Stimulated activated CD8-positive, alpha-beta memory T cell treated with anti-CD3 and anti-CD28 coated beads, Interleukin-4, amount 100 ng/mL, for 24 hours (primary cell): ENCODE data around the gene LOXL3.
A peak's percentile ranks its signal among the peaks of the same experiment; 100 is the strongest.

Source experiments
- DNase-seq: peaks from one replicate; pipeline ENCODE4 v3.0.0-alpha.2; 2020; ENCODE audit warnings: low read depth

The LOXL3 gene

DNA sequence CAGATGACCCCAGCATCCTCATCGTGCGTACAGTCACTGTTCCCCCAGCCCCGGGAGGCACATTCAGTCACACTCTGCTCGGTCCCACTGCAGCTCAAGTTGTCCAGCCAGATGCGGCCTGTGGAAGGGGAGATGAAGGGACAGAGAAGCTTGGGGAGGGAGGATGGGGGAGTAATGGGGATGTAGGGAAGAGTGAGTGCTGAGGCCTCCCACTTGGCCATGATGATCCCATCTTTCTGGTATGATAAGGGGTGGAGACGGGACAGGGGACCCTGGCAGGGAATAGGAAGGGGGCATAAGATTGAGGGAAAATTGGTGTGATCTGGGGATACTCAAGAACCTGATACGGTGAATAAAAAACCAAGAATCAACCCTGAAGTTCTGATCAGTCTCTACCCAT lies 3.5 kb downstream of the LOXL3 start:
- DNase-seq, result no peak

DNA sequence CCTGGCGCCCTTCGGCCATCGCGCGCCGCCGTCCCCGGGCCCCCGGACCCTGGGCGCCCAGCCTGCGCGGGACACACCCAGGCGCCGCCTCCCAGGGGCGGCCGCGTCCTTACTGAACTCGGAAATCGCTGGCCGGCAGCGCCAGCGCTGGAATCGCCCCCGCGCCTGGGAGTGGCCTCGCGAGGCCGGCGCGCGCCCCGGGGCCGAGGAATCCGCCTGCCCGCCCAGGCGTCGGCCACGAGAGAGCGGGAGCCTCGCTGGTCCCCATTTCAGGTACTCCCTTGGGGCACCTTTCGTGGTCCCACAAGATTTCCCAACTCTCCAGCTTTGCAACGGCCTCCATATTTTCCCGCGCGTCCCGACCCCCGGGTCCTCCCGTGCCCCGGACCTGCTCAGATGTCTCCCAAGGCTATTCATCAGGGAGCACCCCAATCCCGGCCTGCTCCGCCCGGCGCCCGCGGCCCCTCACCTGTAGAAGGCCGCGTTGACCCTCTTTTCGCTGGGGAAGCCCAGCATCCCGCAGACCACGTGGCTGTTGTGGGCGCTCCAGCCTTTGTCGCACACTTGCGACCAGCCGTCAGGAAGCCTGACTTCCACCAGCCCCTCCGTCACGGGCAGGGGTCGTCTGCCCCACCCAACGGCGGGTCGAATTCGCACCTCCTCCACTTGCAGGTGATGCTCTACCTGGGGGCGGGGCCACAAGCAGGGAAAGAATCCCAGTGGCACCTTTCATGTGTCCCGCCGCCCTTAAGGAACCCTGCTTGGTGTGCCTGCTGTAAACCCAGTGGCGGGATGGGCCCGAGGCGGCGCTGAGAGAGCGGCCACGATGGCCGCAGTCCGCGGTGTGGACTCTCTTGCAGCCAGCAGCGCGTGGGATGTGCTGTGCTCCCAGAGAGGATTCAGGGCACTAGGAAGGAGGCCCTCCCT lies 4.6 kb downstream of the LOXL3 start:
- DNase-seq, result no peak

GRCh38 chr2:74548285-74548899 lies 5.3 kb downstream of the LOXL3 start:
- no peak for DNase-seq

- no peak for DNase-seq
Measured at GRCh38 chr2:74546004-74546403, 7.7 kb downstream of the LOXL3 start.

DNA sequence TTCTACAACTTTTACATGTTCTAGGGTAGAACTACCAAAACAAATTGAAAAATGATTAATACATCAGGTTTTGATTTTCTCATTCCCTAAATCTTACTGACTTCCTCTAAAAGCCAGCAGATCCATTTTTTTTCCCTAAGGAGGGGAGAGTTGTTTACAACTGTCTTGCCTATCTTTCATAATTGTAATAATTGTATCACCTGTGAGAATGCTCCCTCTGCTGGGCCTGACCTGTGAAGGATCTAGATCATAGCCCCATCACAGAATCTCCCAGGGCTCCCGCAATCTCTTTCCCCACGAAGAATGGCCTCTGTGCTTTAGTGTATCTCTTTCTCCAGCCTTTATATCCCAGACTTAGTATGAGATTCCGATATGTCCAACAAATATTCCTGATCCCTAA lies 9.1 kb downstream of the LOXL3 start:
- no peak for DNase-seq

GRCh38 chr2:74542978-74543377 lies 10.8 kb downstream of the LOXL3 start:
- no peak for DNase-seq

- DNase-seq, result no peak
Measured at GRCh38 chr2:74540291-74540690, 13.5 kb downstream of the LOXL3 start.

DNA sequence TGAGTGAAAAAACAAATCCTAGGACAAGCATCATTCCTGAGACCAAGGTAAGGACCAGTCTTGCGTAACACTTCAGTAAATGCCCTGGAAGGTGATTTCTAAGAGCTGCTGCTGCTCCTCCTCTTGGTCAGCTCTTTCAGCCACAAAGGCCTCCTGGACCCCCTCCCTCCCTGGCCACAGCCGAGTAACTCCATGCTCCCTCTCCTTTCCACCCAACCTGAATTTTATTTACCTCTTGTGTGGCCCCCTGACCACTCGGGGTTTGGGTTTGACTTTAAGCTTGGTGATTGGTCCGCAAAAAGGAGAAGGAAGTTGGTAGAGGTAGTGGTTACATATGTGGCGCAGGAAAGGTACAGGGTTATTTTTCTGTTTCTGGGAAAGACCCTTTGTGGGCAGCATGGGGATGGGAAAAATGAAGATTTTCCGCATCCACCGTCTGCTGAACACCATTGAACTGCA lies 14.8 kb downstream of the LOXL3 start:
- DNase-seq, result no peak

GRCh38 chr2:74537140-74537539 lies 16.6 kb downstream of the LOXL3 start:
- DNase-seq, result no peak

- no peak for DNase-seq
Measured at GRCh38 chr2:74536166-74536950, 17.4 kb downstream of the LOXL3 start.

DNA sequence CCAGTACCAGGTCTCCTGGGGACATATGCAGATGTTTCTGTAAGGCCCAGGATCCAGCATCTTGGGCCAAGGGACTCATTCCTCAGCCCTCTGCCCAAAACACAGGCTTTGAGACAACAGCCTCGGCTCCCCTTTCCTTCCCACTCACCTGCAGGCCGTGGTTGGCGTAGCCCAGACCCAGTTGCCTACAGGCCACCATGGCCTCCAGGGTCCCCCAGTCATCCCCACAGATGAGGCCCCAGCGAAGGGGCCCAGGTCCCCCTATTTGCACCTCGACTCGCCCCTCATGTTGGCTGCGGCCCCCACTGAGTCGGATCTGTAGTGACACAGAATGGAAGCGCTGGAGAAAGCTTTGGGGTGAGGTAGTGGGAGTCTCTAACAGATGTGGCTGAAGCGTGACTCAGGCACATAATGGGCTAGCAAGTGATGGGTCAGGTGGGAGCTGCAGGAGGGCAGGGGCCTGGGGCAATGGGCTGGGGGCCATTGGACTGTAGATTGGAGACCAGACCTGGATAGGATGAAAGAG lies 18.2 kb downstream of the LOXL3 start:
- no peak for DNase-seq

GRCh38 chr2:74534411-74534810 lies 19.3 kb downstream of the LOXL3 start:
- no peak for DNase-seq

DNA sequence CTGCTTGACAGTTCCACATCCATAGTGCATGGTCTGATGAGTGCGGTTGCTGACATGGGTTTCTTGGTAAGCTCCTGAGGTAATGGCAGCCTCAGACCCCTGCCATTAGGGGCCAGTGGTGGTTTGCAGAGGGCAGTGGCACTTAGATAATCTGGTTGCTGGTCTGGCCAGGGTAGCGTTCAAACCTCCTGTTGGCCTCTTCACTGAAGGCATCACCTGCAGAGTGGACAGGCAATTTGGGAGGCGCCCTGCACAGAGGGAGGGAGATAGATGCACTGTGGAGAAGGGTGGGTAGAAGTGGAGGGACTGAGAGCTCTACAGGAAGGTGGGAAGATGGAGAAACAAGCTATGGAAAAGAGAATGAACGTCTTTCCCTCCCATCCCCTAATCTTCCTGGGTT lies 20.3 kb downstream of the LOXL3 start:
- no peak for DNase-seq

- DNase-seq, result no peak
Measured at GRCh38 chr2:74532222-74532621, 21.5 kb downstream of the LOXL3 start.

GRCh38 chr2:74531666-74532065 lies 22.1 kb downstream of the LOXL3 start:
- no peak for DNase-seq

GRCh38 chr2:74530239-74531187 lies 23.2 kb downstream of the LOXL3 start:
- DNase-seq, result peak; percentile 21

DNA sequence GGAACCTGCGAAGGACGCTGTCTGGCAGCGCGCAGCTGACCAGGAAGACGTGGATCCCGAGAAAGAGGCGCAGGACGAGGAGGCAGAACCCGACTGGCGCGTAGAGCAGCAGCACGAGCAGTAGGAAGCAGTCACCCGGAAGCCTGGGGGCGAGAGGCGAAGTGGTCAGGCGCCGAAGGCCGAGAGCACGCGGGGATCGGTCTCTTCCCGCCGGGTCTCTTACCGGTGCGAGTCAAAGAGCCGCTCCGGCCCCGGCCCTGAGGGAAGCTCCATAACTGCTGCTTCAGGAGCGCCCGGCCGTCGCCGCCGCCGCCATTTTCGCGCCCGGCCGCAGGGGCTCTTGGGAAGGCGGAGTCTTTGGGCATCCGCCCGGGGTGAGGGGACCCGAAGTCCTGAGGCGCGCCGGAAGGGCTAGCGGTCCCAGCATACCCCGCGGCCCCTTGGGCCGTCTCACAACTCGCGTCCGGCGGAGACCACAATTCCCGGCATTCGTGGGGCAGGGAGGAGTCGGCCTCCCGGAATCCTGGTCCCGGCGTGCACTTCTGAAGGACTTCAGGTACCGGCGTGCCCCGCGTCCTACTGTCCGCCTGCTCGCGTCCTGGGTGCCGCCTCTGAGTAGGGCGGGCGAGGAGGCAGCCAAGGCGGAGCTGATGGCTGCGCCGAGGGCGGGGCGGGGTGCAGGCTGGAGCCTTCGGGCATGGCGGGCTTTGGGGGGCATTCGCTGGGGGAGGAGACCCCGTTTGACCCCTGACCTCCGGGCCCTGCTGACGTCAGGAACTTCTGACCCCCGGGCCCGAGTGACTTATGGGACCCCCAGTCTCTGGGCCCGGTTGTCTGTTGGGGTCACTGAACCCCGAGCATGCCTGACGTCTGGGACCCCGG lies 24.1 kb downstream of the LOXL3 start, which contains the start of the genes AUP1 and HTRA2:
Gene AUP1, minus strand, starts transcription at position 350 of the 882 bp plus-strand sequence. Its CDS starts 77 bp downstream, at position 273.
Gene HTRA2, plus strand, starts transcription at position 577 of the 882 bp plus-strand sequence. Its CDS starts 74 bp downstream, at position 651.
- peak; percentile 89 for DNase-seq

DNA sequence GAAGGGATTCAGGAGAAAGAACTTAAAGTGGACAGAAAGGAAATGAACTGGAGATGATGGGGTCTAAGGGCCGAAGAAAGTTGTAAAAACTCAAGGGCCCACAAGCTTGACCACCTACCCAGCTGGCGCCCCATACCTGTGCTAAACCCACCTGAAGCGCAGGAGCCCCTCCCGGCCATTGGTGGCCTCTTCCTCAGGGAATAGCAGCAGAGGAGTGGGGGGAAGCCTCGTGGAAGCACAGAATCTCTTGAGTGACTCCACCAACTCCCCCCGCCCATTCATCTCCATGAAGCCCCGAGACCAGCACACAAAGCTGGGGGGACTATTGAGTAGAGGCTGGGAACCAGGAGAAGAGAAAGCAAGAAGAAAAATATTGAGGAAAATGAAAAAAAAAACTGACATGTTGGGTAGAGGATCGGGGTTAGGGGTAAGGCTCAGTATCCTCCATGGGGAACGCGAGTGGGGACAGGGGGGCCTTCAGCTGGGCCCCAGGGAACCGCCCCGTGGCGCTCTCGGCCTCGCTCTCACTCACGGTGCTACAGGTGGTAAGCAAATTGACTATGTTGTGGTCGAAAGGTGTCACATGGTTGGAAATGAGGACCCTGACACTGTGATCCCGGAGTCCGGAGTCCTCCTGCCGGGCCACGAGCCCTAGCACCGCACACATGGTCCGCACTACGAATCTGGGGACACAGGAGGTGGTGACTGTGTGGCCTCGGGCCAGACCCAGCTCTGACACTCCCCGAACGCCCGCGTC lies 25.0 kb downstream of the LOXL3 start:
- no peak for DNase-seq

GRCh38 chr2:74527741-74528140 lies 26.0 kb downstream of the LOXL3 start:
- DNase-seq, result no peak
